ENCODE measurements around the gene KRT5. TPM values are rescaled to one million over a fixed set of nuclear protein-coding genes. Genes with fewer than 3 reads are reported as not detected.

Gene KRT5
- total RNA-seq, 1 experiment from 2014 or later, result 3,552 TPM

GRCh38 chr12:52521175-52521567 lies 977 bp upstream of the KRT5 start:
- Mint-ChIP-seq H3K9me3 (ENCODE audit: unreplicated experiment) (no peaks in the 10 kb centered on the region), H3K4me3 (ENCODE audit: unreplicated experiment) (peak overlapping the region; percentile 80), H3K4me1 (ENCODE audit: insufficient read depth, unreplicated experiment) (peaks cover 46% of the 10 kb centered on the region), H3K36me3 (ENCODE audit: insufficient read depth, unreplicated experiment) (peaks cover 44% of the 10 kb centered on the region), H3K27ac (ENCODE audit: low read depth, unreplicated experiment) (peak overlapping the region; percentile 96), H3K27me3 (ENCODE audit: insufficient read depth, unreplicated experiment) (no peaks in the 10 kb centered on the region)
- DNase-seq (ENCODE audit: unreplicated experiment), result peak; percentile 87
- intact Hi-C loops (cut with micrococcal nuclease), result loop anchor here (2.0 to 5.0 kb wide), 3 partner anchors 79 to 364 kb away; no protein-coding TSS in a partner anchor
- CTCF ChIA-PET, result interaction anchor here (0.9 to 7.3 kb wide), 18 partner anchors 10 to 435 kb away, joined by 3 to 90 read pairs (median 6); partner anchors contain the start of gene KRT6A
- POLR2A ChIA-PET, result interaction anchor here (0.6 to 27.6 kb wide), 31 partner anchors 8 to 485 kb away, joined by 3 to 1235 read pairs (median 6); partner anchors contain the start of genes ATG101, EIF4B, KRT6A and KRT6C
- no peak for TF ChIP-seq CTCF (IDR thresholded peaks at IDR 0.05; ENCODE audit: unreplicated experiment)
- no TSS peak for BruUV-seq (replicated peaks)

GRCh38 chr12:52519387-52519703 lies 849 bp downstream of the KRT5 start:
- CTCF ChIA-PET, result interaction anchor here (0.6 to 7.3 kb wide), 17 partner anchors 18 to 481 kb away, joined by 3 to 90 read pairs (median 6); partner anchors contain the start of gene KRT6A
- Mint-ChIP-seq H3K4me3 (ENCODE audit: unreplicated experiment) (peak overlapping the region; percentile 80), H3K9me3 (ENCODE audit: unreplicated experiment) (no peaks in the 10 kb centered on the region), H3K27ac (ENCODE audit: low read depth, unreplicated experiment) (peak overlapping the region; percentile 96), H3K27me3 (ENCODE audit: insufficient read depth, unreplicated experiment) (no peaks in the 10 kb centered on the region), H3K36me3 (ENCODE audit: insufficient read depth, unreplicated experiment) (peaks cover 62% of the 10 kb centered on the region), H3K4me1 (ENCODE audit: insufficient read depth, unreplicated experiment) (peaks cover 51% of the 10 kb centered on the region)
- no peak for TF ChIP-seq CTCF (IDR thresholded peaks at IDR 0.05; ENCODE audit: unreplicated experiment)
- TSS peak; percentile 62 for BruUV-seq (replicated peaks)
- DNase-seq (ENCODE audit: unreplicated experiment), result no peak
- POLR2A ChIA-PET, result interaction anchor here (0.7 to 27.6 kb wide), 21 partner anchors 6 to 487 kb away, joined by 3 to 1235 read pairs (median 11); partner anchors contain the start of genes EIF4B, KRT18, KRT6A and KRT6B
- intact Hi-C loops (cut with micrococcal nuclease), result loop anchor here (5.0 kb wide), 1 partner anchor 147 kb away; no protein-coding TSS in a partner anchor

GRCh38 chr12:52518574-52519386 lies 1.4 kb downstream of the KRT5 start:
- CTCF ChIA-PET, result interaction anchor here (0.6 to 7.3 kb wide), 20 partner anchors 14 to 482 kb away, joined by 3 to 90 read pairs (median 6); partner anchors contain the start of gene KRT6A
- H3K9me3 Mint-ChIP-seq (ENCODE audit: unreplicated experiment), result no peaks in the 10 kb centered on the region

More at GRCh38 chr12:52518574-52519386, 1.4 kb downstream of the KRT5 start:
- TF ChIP-seq CTCF (IDR thresholded peaks at IDR 0.05; ENCODE audit: unreplicated experiment), result no peak
- POLR2A ChIA-PET, result interaction anchor here (0.7 to 27.6 kb wide), 18 partner anchors 6 to 1186 kb away, joined by 3 to 1235 read pairs (median 10); partner anchors contain the start of genes EIF4B, KRT18, KRT6A and KRT74
- DNase-seq (ENCODE audit: unreplicated experiment), result peak; percentile 18
- Mint-ChIP-seq H3K27ac (ENCODE audit: low read depth, unreplicated experiment) (peak overlapping the region; percentile 96), H3K4me3 (ENCODE audit: unreplicated experiment) (peak overlapping the region; percentile 80), H3K36me3 (ENCODE audit: insufficient read depth, unreplicated experiment) (peaks cover 68% of the 10 kb centered on the region), H3K27me3 (ENCODE audit: insufficient read depth, unreplicated experiment) (no peaks in the 10 kb centered on the region), H3K4me1 (ENCODE audit: insufficient read depth, unreplicated experiment) (peaks cover 51% of the 10 kb centered on the region)
- no TSS peak for BruUV-seq (replicated peaks)
- intact Hi-C loops (cut with micrococcal nuclease), result loop anchor here (5.0 kb wide), 1 partner anchor 146 kb away; no protein-coding TSS in a partner anchor

All from MCF 10A (cell line).